GM19438 (cell line): Measurements from ENCODE around the gene KCNQ1.

Source experiments
- ATAC-seq: cut with Tn5 transposase; IDR thresholded peaks from one replicate; pipeline ENCODE4 v1.9.1; 2021; ENCODE audit warnings: low read depth; ENCODE audit not compliant: unreplicated experiment

Gene KCNQ1

DNA sequence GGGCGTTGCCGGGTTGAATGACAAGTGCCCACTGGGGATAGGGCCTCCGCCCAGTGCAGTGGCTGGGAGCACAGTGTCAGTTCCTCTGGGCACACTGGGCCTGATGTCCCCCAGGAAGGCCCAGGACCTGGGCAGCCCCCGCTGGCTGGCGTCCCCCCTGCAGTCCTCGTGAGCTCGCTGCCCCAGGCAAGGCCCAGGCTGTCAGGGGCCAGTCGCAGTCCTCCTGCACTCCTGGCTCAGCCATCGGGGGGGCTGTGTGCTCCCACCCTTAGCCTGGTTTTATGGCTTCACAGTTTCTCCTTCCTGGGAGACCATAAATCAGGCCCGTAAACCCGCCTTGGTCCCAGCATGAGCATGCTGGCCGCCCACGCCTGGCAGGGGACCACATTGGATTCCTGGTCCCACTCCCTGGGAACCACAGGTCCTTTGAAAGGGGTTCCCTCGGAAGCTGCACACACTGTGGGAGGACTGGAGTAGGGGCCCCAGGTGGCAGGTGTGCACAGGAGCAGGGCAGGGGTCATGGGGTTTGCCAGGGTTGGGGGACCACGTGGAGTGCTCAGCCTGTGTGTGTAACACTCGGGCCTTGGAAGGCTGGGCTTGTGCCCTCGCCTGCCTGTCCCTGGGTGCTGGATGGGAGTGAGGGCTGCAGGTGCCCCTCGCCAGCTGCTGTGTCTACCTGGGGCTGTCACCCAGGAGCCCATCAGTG lies 141.4 kb downstream of the KCNQ1 start:
- ATAC-seq: no peak

GRCh38 chr11:2586793-2587131 lies 142.0 kb downstream of the KCNQ1 start:
- no peak for ATAC-seq

GRCh38 chr11:2587132-2587930 lies 142.5 kb downstream of the KCNQ1 start:
- ATAC-seq: no peak

- ATAC-seq: no peak
Measured at GRCh38 chr11:2587976-2588748, 143.4 kb downstream of the KCNQ1 start.

- ATAC-seq: no peak
Measured at GRCh38 chr11:2588809-2589537, 144.2 kb downstream of the KCNQ1 start.

DNA sequence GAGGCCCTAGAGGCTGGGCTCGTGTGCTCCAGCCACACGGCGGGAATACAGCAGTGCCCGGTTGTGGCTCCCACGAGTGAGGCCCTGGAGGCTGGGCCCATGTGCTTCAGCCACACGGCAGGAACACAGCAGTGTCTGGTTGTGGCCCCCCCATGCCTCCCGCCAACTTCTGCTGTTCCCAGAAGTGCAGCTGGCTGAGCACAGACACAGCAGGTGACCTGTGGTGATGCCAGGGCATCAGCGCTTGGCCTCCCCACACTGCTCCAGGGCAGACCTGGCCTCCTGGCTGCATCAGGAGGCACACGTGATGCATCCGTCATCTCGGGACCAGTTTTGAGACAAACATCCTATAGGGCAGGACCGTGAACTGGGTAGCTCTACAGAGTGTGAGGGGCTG lies 144.7 kb downstream of the KCNQ1 start:
- ATAC-seq: no peak

GRCh38 chr11:2590131-2590964 lies 145.5 kb downstream of the KCNQ1 start:
- ATAC-seq: no peak

GRCh38 chr11:2590965-2591754 lies 146.4 kb downstream of the KCNQ1 start:
- ATAC-seq: no peak

DNA sequence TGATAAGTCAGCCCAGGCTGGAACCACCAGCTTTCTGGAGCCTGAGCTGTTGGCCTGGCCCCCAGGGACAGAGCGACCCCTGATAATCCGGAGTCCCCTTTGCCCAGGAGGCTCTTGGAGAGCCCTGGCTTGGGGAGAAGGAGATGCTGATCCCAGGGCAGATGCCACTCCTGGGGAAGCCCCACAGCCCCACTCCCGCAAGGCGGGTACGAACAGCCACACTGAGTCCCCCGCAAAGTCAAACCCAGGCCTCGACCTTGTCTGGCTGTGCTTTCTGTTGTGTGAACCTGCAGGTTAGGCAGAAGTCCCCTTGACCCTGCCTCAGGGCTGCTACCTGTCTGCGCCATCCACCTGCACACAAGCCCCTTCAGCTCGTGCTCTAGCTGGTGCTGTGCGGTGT lies 147.0 kb downstream of the KCNQ1 start:
- no peak for ATAC-seq

GRCh38 chr11:2592559-2593392 lies 148.0 kb downstream of the KCNQ1 start:
- ATAC-seq: no peak

GRCh38 chr11:2593393-2593950 lies 148.7 kb downstream of the KCNQ1 start:
- no peak for ATAC-seq

DNA sequence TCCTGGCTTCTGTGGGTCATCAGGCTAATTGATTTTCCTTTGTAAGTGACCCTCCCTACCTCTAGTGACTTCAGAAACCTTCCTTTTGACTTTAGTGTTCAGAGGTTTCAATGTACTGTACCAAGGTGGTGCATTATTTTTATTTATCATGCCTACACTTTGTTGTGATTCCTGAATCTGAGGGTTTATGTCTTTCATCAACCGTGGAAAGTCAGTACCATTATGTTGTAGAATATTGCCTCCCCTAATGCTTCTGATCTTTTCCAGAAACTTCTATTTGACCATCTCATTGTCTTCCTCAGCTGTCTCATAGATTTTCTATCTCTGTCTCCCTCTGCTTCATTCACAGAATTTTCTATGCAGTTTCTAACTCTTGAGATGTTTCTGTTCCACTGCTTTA lies 149.5 kb downstream of the KCNQ1 start:
- ATAC-seq: no peak

DNA sequence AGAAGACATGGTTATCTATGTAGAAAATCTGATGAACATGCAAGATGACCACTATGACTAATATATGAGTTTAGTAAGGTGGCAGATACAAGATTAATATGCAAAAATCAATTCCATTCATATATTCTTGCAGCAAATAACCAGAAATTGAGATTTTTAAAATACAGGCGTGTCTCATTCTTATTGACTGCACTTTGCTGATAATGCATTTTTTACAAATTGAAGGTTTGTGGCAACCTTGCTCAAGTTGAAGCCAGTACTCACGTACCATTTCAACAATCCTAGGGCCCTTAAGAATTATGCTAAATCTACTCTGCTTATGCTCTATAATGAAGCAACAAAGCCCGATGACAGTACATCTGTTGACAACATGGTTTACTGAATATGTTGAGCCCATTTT lies 150.4 kb downstream of the KCNQ1 start:
- ATAC-seq: no peak

GRCh38 chr11:2599561-2600189 lies 154.9 kb downstream of the KCNQ1 start:
- ATAC-seq: no peak

DNA sequence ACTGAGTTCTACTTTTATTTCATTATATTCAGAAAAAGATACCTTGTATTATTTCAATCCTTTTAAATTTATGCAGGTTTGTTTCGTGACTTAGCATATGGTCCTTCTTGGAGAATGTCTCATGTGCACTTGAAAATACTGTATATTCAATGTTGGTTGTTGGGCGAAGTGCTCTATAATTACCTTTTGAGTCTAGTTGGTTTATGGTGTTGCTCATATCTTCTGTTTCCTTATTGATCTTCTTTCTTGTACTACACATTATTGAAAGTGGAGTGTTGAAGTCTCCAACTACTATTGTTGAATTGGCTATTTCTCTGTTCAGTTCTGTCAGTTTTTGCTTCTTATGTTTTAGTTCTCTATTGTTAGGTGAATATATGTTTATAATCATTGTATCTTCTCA lies 164.5 kb downstream of the KCNQ1 start:
- ATAC-seq: no peak

- ATAC-seq: no peak
Measured at GRCh38 chr11:2612884-2613571, 168.2 kb downstream of the KCNQ1 start.

DNA sequence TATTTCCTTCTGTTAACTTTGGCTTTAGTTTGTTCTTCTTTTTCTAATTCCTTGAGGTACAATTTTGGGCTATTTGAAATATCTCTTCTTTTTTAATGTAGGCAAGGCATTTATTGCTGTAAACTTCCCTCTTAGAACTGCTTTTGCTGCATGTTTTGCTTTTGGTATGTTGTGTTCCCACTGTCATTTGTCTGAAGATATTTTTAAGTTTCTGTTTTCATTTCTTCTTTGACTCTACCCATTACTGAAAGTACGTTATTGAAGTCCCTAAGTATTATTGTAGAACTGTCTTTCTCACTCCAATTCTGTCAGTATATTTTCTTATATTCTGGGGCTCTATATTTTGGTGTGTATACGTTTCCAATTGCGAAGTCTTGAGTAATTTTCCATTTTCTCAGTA lies 177.1 kb downstream of the KCNQ1 start:
- ATAC-seq: no peak
